Heart left ventricle (tissue), 16 donors: ENCODE data around the gene PDPR. TPM values are rescaled to one million over a fixed set of nuclear protein-coding genes. Genes with fewer than 3 reads are reported as not detected.
"Not testable (repeated sequence)": the region's sequence is repeated elsewhere in the genome, so short reads cannot be mapped to it uniquely, and the experiment has no call there.

Experiments
- ATAC-seq, 4 donors: fragments of 200-7000 bp; cut with Tn5 transposase; one replicate each; pipeline ENCODE4 v1.9.1; 2020 to 2022; ENCODE audit warnings: moderate library complexity in 4 of 4, mild to moderate bottlenecking in 3 of 4, moderate number of reproducible peaks in 1 of 4
- DNase-seq, 5 donors: peaks; one replicate each; pipeline ENCODE4 v3.0.0-alpha.2; 2020
- H3K27ac ChIP-seq, 12 donors: fragments of 200-600 bp; sonication (generic) in 4 of 12; one replicate each; pipeline versions ENCODE4 v1.5.0 to v1.8.0; 2016 to 2022; ENCODE audit warnings: mild to moderate bottlenecking in 2 of 12
- H3K27me3 ChIP-seq, 9 donors: fragments of 200-600 bp; sonication (generic) in 2 of 9; one replicate each; pipeline versions ENCODE4 v1.5.1 to v1.8.0; 2016 to 2022; ENCODE audit warnings: mild to moderate bottlenecking in 3 of 9
- H3K36me3 ChIP-seq, 9 donors: fragments of 200-600 bp; sonication (generic) in 2 of 9; one replicate each; pipeline versions ENCODE4 v1.5.0 to v1.8.0; 2018 to 2022; ENCODE audit warnings: mild to moderate bottlenecking in 2 of 9
- H3K4me1 ChIP-seq, 12 donors: fragments of 200-600 bp; sonication (generic) in 4 of 12; one replicate each; pipeline versions ENCODE4 v1.5.0 to v1.8.0; 2016 to 2022; ENCODE audit warnings: mild to moderate bottlenecking in 3 of 12
- H3K4me3 ChIP-seq, 12 donors: fragments of 200-600 bp; sonication (generic) in 4 of 12; one replicate each; pipeline versions ENCODE4 v1.5.0 to v1.8.0; 2017 to 2022; ENCODE audit warnings: mild to moderate bottlenecking in 9 of 12, moderate library complexity in 4 of 12
- H3K9me3 ChIP-seq, 12 donors: fragments of 200-600 bp; sonication (generic) in 4 of 12; one replicate each; pipeline versions ENCODE4 v1.5.0 to v1.8.0; 2016 to 2022; ENCODE audit warnings: mild to moderate bottlenecking in 1 of 12
- WGBS, 4 donors: extraction: QIAGEN DNeasy Blood & Tissue Kit in 2 of 4; methylation state at CpG; one replicate each; pipeline versions ENCODE4 v1.1.5 to v1.1.7; 2013 to 2018; 5-methylcytosine and 5-hydroxymethylcytosine counted together
- intact Hi-C, 10 donors: fragments of 100-400 bp; cut with DNase I; formaldehyde crosslinking; loops; one replicate each; pipeline versions ENCODE4 v1.11.1 to v1.14.2; 2022
- polyA plus RNA-seq, 2 donors: library from polyadenylated mRNA; stranded (reverse); fragments of 200-250 nt; gene quantifications; one replicate each; pipeline ENCODE4 v1.2.3, GENCODE V29; 2013
- total RNA-seq, 9 donors: library from RNA; depleted of rRNA in 2 of 9; stranded (reverse); fragments of >200 nt in 2 of 9; fragmentation: NEBNext Ultra II Directional in 3 of 9; extraction: Animal tissue kit (Norgen Biotek cat#: 25700) in 3 of 9; gene quantifications; one replicate each; pipeline versions ENCODE4 v1.1.0 to v1.2.4, GENCODE V29; 2016 to 2023
- donor health status: ischemic (EF 13 %, LVEDD 7.1; RV severe dilation, severe dysfunction).
- donor health status: healthy with polysubstance abuse.
- donor health status: DM: no; HTN: yes; CAD: no.
- donor health status: DM: no; HTN: no; CAD: no.
- donor health status: ischemic (EF 25% LVEDD 6.9; RV normal size, moderate dysfunction).
- donor health status: ischemic (EF 25% LVEDD 5.7; RV mildly dilated, moderate dysfunction).
- donor health status: healthy.
- donor health status: DM: yes; HTN: yes; CAD: no.
- donor health status: ischemic (EF 35%, LVEDD 5.7; RV mildly dilated, moderate dysfunction).
- donor health status: nonischemic (EF 11% LVEDD 7.7; RV severe dilation, severe dysfunction).
- donor health status: DM: yes; HTN: yes; CAD: no.
- donor health status: PGD.
- donor health status: ischemic (EF 29% LVEDD 5.4; RV normal size, mild dysfunction).
- donor health status: nonischemic (EF 23%, LVEDD 6.1; RV moderate dilation, normal function).

Gene PDPR
- total and polyA plus RNA-seq, 11 donors = 7.7 to 38.3 (median 27.1) TPM

DNA sequence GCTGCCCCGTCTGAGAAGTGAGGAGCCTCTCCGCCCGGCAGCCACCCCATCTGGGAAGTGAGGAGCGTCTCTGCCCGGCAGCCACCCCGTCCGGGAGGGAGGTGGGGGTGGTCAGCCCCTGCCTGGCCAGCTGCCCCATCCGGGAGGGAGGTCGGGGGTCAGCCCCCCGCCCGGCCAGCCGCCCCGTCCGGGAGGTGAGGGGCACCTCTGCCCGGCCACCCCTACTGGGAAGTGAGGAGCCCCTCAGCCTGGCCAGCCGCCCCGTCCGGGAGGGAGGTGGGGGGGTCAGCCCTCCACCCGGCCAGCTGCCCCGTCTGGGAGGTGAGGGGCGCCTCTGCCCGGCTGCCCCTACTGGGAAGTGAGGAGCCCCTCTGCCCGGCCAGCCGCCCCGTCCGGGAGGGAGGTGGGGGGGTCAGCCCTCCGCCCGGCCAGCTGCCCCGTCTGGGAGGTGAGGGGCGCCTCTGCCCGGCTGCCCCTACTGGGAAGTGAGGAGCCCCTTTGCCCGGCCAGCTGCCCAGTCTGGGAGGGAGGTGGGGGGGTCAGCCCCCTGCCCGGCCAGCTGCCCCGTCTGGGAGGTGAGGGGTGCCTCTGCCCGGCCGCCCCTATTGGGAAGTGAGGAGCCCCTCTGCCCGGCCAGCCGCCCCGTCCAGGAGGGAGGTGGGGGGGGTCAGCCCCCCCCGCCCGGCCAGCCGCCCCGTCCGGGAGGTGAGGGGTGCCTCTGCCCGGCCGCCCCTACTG lies 90.7 kb downstream of the PDPR start:
- H3K9me3 ChIP-seq, H3K27ac ChIP-seq, H3K27me3 ChIP-seq, ATAC-seq, H3K36me3 ChIP-seq, H3K4me3 ChIP-seq, DNase-seq, intact Hi-C loops, H3K4me1 ChIP-seq: not testable (repeated sequence)
- WGBS, 4 donors = 95 to 100% (median 96%) methylated on average over 8 to 42 of the region's 46 CpGs; no CpG with 5 or more reads in 1 of the 4 donors

DNA sequence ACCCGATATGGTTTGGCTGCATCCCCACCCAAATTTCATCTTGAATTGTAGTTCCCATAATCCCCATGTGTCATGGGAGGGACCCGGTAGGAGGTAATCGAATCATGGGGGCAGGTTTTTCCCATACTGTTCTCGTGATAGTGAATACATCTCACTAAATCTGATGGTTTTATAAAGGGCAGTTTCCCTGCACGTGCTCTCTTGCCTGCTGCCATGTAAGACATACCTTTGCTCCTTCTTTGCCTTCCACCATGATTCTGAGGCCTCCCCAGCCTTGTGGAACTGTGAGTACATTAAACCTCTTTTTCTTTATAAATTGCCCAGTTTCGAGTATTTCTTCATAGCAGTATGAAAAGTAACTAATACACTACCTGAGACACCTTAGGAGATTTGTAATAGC lies 92.2 kb downstream of the PDPR start:
- intact Hi-C loops, DNase-seq, H3K36me3 ChIP-seq, ATAC-seq, H3K4me1 ChIP-seq, H3K9me3 ChIP-seq, H3K27ac ChIP-seq, H3K4me3 ChIP-seq, H3K27me3 ChIP-seq: not testable (repeated sequence)
- 96 to 97% (median 97%) methylated on average over 4 to 6 of the region's 6 CpGs for WGBS, 4 donors

Other genes starting within 250 kb of the PDPR start
- gene CLEC18A, start 163.0 kb upstream of the PDPR start, total RNA-seq = 1 to 10 TPM in 1 of 9 donors, under 1 TPM in 3, not detected in 5; 0.09 to 1.1 (median 0.17) TPM
- under 1 TPM; 0.08 to 0.10 TPM for gene CLEC18A, start 163.0 kb upstream of the PDPR start, polyA plus RNA-seq
- gene CLEC18C, start 59.5 kb downstream of the PDPR start, total RNA-seq = under 1 TPM in 5 of 9 donors, not detected in 4; 0.09 to 0.34 (median 0.13) TPM
- gene CLEC18C, start 59.5 kb downstream of the PDPR start, polyA plus RNA-seq = under 1 TPM in 1 of 2 donors, not detected in 1; 0.15 TPM
- gene EXOSC6, start 137.6 kb downstream of the PDPR start, total RNA-seq = 10 to 100 TPM; 10.5 to 19.2 (median 15.4) TPM
- gene EXOSC6, start 137.6 kb downstream of the PDPR start, polyA plus RNA-seq = 10 to 100 TPM in 1 of 2 donors, 1 to 10 TPM in 1; 7.1 to 12.0 TPM
- gene AARS1, start 175.2 kb downstream of the PDPR start, total RNA-seq = 10 to 100 TPM; 53.1 to 96.2 (median 63.2) TPM
- 10 to 100 TPM; 23.9 to 82.0 TPM for gene AARS1, start 175.2 kb downstream of the PDPR start, polyA plus RNA-seq
- gene DDX19B, start 184.9 kb downstream of the PDPR start, total RNA-seq = 10 to 100 TPM; 16.9 to 34.2 (median 20.9) TPM
- gene DDX19B, start 184.9 kb downstream of the PDPR start, polyA plus RNA-seq = 10 to 100 TPM; 13.0 to 18.1 TPM
- 10 to 100 TPM; 19.9 to 32.0 (median 25.8) TPM for gene DDX19A, start 232.6 kb downstream of the PDPR start, total RNA-seq
- 10 to 100 TPM; 13.7 to 30.2 TPM for gene DDX19A, start 232.6 kb downstream of the PDPR start, polyA plus RNA-seq